ENCODE results near the gene CTSD. TPM values are rescaled to one million over a fixed set of nuclear protein-coding genes. Genes with fewer than 3 reads are reported as not detected.
"Not testable (repeated sequence)": the region's sequence is repeated elsewhere in the genome, so short reads cannot be mapped to it uniquely, and the experiment has no call there.

The CTSD gene
- total RNA-seq, 1 experiment from 2014 or later = 367 TPM

DNA sequence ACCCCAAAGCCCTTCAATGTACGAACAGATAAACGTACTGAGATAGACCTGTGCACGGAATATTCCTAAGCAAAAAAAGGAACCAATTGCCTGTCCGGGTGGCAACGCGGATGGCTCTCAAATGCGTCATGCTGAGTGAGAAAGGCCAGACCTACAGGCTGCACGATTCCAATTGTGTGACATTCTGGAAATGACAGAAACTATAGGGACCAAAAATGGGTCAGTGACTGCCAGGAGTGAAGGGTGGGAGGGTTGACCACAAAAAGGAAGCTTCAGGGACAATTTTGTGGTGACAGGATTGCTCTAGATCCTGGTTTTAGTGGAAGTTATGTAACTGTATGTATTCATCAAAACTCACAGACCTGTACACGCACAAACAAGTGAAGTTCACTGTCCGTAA, 47.0 kb upstream of the CTSD start:
- CTCF ChIA-PET = interaction anchor here (1.3 kb wide), 1 partner anchor 22 kb away, joined by 4 read pairs; no protein-coding TSS in a partner anchor
- no peaks in the 10 kb centered on the region for H3K36me3 Mint-ChIP-seq (ENCODE audit: insufficient read depth, unreplicated experiment)
- no peaks in the 10 kb centered on the region for H3K4me1 Mint-ChIP-seq (ENCODE audit: insufficient read depth, unreplicated experiment)
- POLR2A ChIA-PET = no interaction called here
- H3K27ac Mint-ChIP-seq (ENCODE audit: low read depth, unreplicated experiment) = no peak overlapping the region
- BruUV-seq (replicated peaks) = no TSS peak
- no peaks in the 10 kb centered on the region for H3K27me3 Mint-ChIP-seq (ENCODE audit: insufficient read depth, unreplicated experiment)
- intact Hi-C loops (cut with micrococcal nuclease) = no loop called here
- H3K9me3 Mint-ChIP-seq (ENCODE audit: unreplicated experiment) = no peaks in the 10 kb centered on the region
- no peak for TF ChIP-seq CTCF (IDR thresholded peaks at IDR 0.05; ENCODE audit: unreplicated experiment)
- H3K4me3 Mint-ChIP-seq (ENCODE audit: unreplicated experiment) = no peak overlapping the region
- no peak for DNase-seq (ENCODE audit: unreplicated experiment)

DNA sequence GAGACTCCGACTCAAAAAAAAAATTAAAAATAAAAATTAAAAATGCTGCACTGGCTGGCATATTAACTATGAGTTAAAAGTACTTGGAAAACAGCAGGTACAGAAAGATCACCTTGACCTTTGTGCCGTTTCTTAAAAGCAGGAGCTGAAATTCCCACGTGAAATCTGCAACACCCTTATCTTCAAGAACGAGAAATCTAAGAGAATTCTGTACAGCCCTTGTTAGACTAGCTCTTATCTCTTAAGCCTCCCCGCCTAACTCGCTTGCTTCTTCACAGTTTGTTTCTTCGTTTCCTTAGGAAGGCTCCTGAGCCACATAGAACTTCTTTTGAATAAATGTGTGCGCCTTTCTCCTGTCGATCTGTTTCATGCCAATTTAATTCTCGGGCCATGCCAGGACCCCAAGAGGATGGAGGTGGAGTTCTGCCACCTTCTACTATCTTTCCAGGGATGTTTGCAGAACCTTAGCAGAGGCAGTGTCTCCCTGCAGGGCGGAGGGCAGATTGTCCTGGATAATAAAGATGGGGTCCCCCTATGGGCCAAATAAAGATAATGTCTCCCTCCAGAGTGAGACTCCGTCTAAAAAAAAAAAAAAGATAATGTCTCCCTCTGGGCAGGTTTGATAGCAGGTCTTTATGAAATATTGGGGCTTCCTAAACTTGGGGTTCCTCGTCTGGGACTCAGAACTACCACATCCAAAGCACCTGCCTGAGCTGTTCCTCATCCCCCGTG, 43.7 kb upstream of the CTSD start:
- intact Hi-C loops (cut with micrococcal nuclease) = no loop called here
- POLR2A ChIA-PET = interaction anchor here (0.7 kb wide), 1 partner anchor 9 kb away, joined by 3 read pairs; no protein-coding TSS in a partner anchor

GRCh38 chr11:1805525-1805924, 41.8 kb upstream of the CTSD start:
- DNase-seq (ENCODE audit: unreplicated experiment) = no peak
- intact Hi-C loops (cut with micrococcal nuclease) = no loop called here
- CTCF ChIA-PET = interaction anchor here (0.8 to 2.6 kb wide), 4 partner anchors 21 to 153 kb away, joined by 3 to 8 read pairs (median 4); no protein-coding TSS in a partner anchor
- BruUV-seq (replicated peaks) = no TSS peak
- TF ChIP-seq CTCF (IDR thresholded peaks at IDR 0.05; ENCODE audit: unreplicated experiment) = no peak
- POLR2A ChIA-PET = interaction anchor here (0.8 to 1.8 kb wide), 5 partner anchors 9 to 33 kb away, joined by 3 to 4 read pairs (median 3); no protein-coding TSS in a partner anchor
- no peak overlapping the region for H3K4me3 Mint-ChIP-seq (ENCODE audit: unreplicated experiment)
- H3K27me3 Mint-ChIP-seq (ENCODE audit: insufficient read depth, unreplicated experiment) = no peaks in the 10 kb centered on the region
- no peaks in the 10 kb centered on the region for H3K9me3 Mint-ChIP-seq (ENCODE audit: unreplicated experiment)
- no peaks in the 10 kb centered on the region for H3K4me1 Mint-ChIP-seq (ENCODE audit: insufficient read depth, unreplicated experiment)
- H3K36me3 Mint-ChIP-seq (ENCODE audit: insufficient read depth, unreplicated experiment) = peaks cover 6% of the 10 kb centered on the region
- H3K27ac Mint-ChIP-seq (ENCODE audit: low read depth, unreplicated experiment) = no peak overlapping the region

More for the DNA sequence above, 43.7 kb upstream of the CTSD start:
- H3K4me3 Mint-ChIP-seq (ENCODE audit: unreplicated experiment) = no peak overlapping the region
- H3K27me3 Mint-ChIP-seq (ENCODE audit: insufficient read depth, unreplicated experiment) = no peaks in the 10 kb centered on the region
- no peak overlapping the region for H3K27ac Mint-ChIP-seq (ENCODE audit: low read depth, unreplicated experiment)
- no peak for DNase-seq (ENCODE audit: unreplicated experiment)
- CTCF ChIA-PET = interaction anchor here (0.7 to 2.6 kb wide), 4 partner anchors 36 to 114 kb away, joined by 3 to 8 read pairs (median 3); no protein-coding TSS in a partner anchor
- no peak for TF ChIP-seq CTCF (IDR thresholded peaks at IDR 0.05; ENCODE audit: unreplicated experiment)
- peaks cover 6% of the 10 kb centered on the region for H3K36me3 Mint-ChIP-seq (ENCODE audit: insufficient read depth, unreplicated experiment)
- H3K9me3 Mint-ChIP-seq (ENCODE audit: unreplicated experiment) = no peaks in the 10 kb centered on the region
- no TSS peak for BruUV-seq (replicated peaks)
- no peaks in the 10 kb centered on the region for H3K4me1 Mint-ChIP-seq (ENCODE audit: insufficient read depth, unreplicated experiment)

DNA sequence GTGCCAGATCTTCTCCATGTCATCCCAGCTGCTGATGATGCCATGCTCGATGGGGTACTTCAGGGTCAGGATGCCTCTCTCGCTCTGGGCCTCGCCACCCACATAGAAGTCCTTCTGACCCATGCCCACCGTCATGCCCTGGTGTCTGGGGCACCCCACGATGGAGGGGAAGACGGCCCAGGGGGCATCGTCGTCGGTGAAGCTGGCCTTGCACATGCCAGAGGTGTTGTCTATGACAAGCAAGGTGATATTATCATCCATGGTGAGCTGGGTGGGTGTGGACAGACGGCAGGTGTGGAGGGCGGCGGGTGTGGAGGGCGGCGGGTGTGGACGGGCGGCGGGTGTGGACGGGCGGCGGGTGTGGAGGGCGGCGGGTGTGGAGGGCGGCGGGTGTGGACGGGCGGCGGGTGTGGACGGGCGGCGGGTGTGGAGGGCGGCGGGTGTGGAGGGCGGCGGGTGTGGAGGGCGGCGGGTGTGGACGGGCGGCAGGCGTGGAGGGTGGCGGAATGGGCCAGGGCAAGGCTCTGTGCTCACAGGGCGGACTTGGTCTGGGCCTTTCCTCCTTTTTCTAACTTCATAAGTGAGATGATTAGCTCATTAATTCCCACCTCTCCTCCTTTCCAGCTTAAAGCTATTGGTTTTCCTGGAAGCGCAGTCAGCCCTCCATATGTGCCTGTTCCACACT, 40.2 kb upstream of the CTSD start:
- H3K27ac Mint-ChIP-seq (ENCODE audit: low read depth, unreplicated experiment); H3K27me3 Mint-ChIP-seq (ENCODE audit: insufficient read depth, unreplicated experiment); H3K36me3 Mint-ChIP-seq (ENCODE audit: insufficient read depth, unreplicated experiment); intact Hi-C loops (cut with micrococcal nuclease); DNase-seq (ENCODE audit: unreplicated experiment); H3K9me3 Mint-ChIP-seq (ENCODE audit: unreplicated experiment); H3K4me3 Mint-ChIP-seq (ENCODE audit: unreplicated experiment); BruUV-seq (replicated peaks); H3K4me1 Mint-ChIP-seq (ENCODE audit: insufficient read depth, unreplicated experiment): not testable (repeated sequence)
- POLR2A ChIA-PET = interaction anchor here (0.6 to 1.8 kb wide), 3 partner anchors 10 to 42 kb away, joined by 3 to 4 read pairs (median 4); no protein-coding TSS in a partner anchor
- CTCF ChIA-PET = interaction anchor here (1.4 kb wide), 1 partner anchor 151 kb away, joined by 4 read pairs; no protein-coding TSS in a partner anchor
